ENCODE data around the gene KRTAP10-1.
A peak's percentile ranks its signal among the peaks of the same experiment; 100 is the strongest.
"Not testable (repeated sequence)": the region's sequence is repeated elsewhere in the genome, so short reads cannot be mapped to it uniquely, and the experiment has no call there.

KRTAP10-1 gene

DNA sequence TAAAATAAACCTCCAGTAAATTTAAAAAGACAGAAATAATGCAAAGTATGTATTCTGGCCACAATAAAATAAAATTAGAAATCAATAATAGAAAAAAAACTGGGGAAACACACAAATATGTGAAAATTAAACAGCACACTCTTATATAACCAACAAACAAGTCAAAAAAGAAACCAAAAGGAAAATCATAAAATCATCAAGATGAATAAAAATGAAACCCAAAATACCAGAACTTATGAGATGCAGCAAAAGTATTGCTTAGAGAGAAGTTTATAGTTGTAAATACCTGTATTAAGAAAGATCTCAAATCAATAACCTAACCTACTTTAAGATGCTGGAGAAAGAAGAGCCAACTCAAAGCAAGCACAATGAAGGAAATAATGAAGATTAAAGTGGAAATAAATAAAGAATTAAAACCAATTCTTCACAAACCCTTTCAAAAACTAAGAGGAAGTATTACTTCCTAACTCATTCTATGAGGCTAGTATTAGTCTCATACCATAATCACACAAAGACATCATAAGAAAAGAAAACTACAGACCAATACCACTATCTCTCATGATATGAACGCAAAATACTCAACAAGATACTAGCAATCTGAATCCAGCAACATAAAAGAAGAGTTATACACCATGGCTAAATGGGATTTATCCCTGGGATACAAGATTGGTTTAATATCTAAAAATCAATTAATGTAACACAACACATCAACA, 25.0 kb upstream of the KRTAP10-1 start:
- no peak for DNase-seq
- Mint-ChIP-seq H3K9me3 (peaks cover 0 to 12% of the 10 kb centered on the region in 2 donors), H3K4me3 (peak overlapping the region; percentile 5 to 36), H3K27ac (peak overlapping the region; percentile 82), H3K4me1 (peaks cover 8 to 22% of the 10 kb centered on the region in 2 donors), H3K27me3 (peaks cover 6 to 13% of the 10 kb centered on the region in 2 donors), H3K36me3 (peaks cover 3 to 5% of the 10 kb centered on the region in 2 donors)
- ATAC-seq (replicated peaks): peak; percentile 76 to 87

DNA sequence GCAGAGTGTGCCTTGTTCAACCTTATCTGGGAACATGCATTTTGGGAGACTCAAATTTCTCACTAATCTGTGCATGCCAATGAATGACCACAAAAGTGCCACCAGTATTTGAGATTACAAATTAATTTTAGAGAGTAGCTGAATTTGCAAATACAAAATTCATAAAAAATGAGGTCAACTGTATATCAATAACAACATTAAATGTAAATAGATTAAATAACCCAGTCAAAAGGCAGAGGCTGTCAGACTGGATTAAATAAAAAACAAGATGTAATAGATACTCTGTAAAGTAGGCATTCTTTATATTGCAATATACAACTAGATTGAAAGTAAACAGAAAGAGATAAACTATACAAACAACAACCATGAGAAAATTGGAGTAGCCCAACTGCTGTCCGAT, 24.1 kb upstream of the KRTAP10-1 start:
- H3K9me3 Mint-ChIP-seq: peaks cover 0 to 14% of the 10 kb centered on the region in 2 donors
- H3K36me3 Mint-ChIP-seq: peaks cover 3 to 5% of the 10 kb centered on the region in 2 donors
- H3K27me3 Mint-ChIP-seq: peaks cover under 1 to 14% of the 10 kb centered on the region in 2 donors
- H3K27ac Mint-ChIP-seq: no peak overlapping the region
- H3K4me3 Mint-ChIP-seq: no peak overlapping the region
- ATAC-seq (replicated peaks) (no peak), DNase-seq (no peak)
- peaks cover 8 to 22% of the 10 kb centered on the region in 2 donors for H3K4me1 Mint-ChIP-seq

DNA sequence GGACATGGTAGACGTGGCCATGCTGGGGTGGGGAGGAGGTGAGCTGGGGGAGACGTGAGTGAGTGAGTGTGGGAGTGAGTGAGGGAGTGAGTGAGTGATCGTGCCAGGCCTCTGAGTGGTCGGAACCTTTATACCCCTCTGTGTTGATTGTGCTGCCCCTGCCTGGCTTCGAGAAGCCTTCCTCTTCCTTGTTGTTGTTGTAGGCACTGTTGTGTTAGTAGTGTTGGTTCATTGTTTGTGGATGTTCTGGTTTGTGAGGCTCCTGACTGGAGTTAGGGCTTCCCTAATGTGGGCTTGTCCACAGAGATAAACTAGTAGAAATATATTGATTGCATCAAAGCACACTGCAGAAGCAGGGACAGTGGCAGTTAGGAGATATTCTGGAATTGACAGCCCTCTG, 18.7 kb upstream of the KRTAP10-1 start, which contains the start of gene KRTAP10-3:
KRTAP10-3 (minus strand) TSS at position 101 of the 400 bp plus-strand sequence; CDS start at position 21, 80 bp downstream.
- no peak for ATAC-seq (replicated peaks)
- Mint-ChIP-seq H3K36me3 (peaks cover 3 to 5% of the 10 kb centered on the region in 2 donors), H3K4me1 (peaks cover 3 to 4% of the 10 kb centered on the region in 2 donors), H3K27ac (no peak within 1 kb of the TSS), H3K27me3 (peaks cover 10 to 39% of the 10 kb centered on the region in 2 donors), H3K4me3 (no peak within 1 kb of the TSS), H3K9me3 (peaks cover 0 to 17% of the 10 kb centered on the region in 2 donors)
- DNase-seq: no peak

DNA sequence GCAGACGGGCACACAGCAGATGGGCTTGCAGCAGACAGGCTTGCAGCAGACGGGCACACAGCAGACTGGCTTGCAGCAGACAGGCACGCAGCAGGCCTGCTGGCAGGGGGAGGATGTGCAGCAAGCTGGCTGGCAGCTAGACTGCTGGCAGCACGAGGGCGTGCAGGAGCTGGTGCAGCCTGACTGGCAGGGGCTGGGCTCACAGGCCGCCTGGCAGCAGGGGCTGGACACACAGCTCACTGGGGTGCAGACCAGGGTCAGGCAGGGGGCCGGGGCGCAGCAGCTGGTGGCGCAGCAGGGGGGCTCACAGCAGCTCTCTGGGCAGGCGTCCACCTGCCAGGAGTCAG, 18.3 kb upstream of the KRTAP10-1 start:
- ATAC-seq (replicated peaks); H3K4me1 Mint-ChIP-seq; H3K27ac Mint-ChIP-seq; DNase-seq; H3K36me3 Mint-ChIP-seq; H3K4me3 Mint-ChIP-seq: not testable (repeated sequence)
- peaks cover 0 to 17% of the 10 kb centered on the region in 2 donors for H3K9me3 Mint-ChIP-seq
- peaks cover 12 to 39% of the 10 kb centered on the region in 2 donors for H3K27me3 Mint-ChIP-seq

DNA sequence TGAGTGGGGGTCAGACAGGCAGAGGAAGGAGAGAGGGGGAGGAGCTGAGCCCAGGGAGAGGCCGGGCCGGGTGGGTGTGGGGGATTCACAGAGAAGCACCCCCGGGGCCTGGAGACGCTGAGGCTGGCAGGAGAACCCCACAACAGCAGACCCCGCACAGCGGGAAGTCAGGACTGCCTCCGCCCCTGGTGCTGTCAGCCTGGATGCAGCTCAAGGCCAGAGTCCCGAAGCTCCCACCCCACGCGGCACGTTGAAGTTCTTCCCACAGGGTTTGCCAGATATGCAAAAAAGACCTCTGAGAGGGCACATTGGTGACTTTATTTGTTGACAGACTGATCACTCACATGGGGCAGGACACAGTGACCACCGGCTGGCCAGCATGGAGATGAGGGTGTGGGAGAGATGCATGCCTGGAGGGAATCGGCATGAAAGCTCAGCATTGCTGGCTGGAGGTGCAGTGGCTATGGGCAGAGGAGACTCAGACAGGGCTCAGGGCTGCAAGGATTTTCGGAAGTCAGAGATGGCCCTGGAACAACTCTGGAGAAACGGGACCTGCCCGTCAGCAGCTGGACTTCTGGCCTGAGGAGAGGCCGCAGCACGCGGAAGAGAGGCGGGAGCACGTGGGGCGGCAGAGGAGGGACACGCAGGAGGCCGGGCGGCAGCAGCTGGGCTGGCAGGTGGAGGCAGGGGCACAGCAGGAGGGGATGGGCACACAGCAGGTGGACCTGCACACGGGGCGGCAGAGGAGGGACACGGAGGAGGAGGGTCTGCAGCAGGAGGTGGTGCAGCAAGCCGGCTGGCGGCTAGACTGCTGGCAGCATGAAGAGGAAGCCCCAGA, 17.7 kb upstream of the KRTAP10-1 start:
- Mint-ChIP-seq H3K4me3 (no peak overlapping the region), H3K36me3 (peaks cover 3 to 5% of the 10 kb centered on the region in 2 donors), H3K27me3 (peaks cover 17 to 45% of the 10 kb centered on the region in 2 donors), H3K27ac (no peak overlapping the region), H3K4me1 (peaks cover 3 to 4% of the 10 kb centered on the region in 2 donors), H3K9me3 (peaks cover 0 to 15% of the 10 kb centered on the region in 2 donors)
- ATAC-seq (replicated peaks): peak in 1 of 2 donors; percentile 6
- no peak for DNase-seq

DNA sequence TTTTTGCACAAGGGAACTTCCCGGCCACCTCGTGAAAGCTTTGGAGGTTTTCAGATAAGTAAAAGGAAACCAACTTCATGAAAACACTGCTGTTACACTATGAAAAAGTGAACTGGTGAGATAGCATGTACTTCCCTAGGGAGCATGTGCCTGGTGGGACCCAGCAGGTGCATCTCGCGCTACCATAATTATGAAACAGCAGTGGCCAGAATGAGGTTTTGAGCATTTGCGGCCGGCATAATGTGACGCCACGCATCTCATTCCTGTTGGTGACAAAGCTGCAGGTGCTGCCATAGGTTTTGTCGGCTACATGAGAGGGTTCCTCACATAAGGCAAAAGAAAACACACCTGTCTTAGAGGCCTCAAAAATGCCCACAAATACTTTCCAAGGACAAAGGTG, 16.9 kb upstream of the KRTAP10-1 start:
- peaks cover 2 to 3% of the 10 kb centered on the region in 2 donors for H3K36me3 Mint-ChIP-seq
- peaks cover 0 to 10% of the 10 kb centered on the region in 2 donors for H3K9me3 Mint-ChIP-seq
- H3K27ac Mint-ChIP-seq: no peak overlapping the region
- H3K27me3 Mint-ChIP-seq: peaks cover 22 to 51% of the 10 kb centered on the region in 2 donors
- H3K4me1 Mint-ChIP-seq: peaks cover 3 to 4% of the 10 kb centered on the region in 2 donors
- DNase-seq (peak; percentile 42), ATAC-seq (replicated peaks) (peak; percentile 81 to 96)
- peak overlapping the region in 1 of 2 donors; percentile 26 for H3K4me3 Mint-ChIP-seq

DNA sequence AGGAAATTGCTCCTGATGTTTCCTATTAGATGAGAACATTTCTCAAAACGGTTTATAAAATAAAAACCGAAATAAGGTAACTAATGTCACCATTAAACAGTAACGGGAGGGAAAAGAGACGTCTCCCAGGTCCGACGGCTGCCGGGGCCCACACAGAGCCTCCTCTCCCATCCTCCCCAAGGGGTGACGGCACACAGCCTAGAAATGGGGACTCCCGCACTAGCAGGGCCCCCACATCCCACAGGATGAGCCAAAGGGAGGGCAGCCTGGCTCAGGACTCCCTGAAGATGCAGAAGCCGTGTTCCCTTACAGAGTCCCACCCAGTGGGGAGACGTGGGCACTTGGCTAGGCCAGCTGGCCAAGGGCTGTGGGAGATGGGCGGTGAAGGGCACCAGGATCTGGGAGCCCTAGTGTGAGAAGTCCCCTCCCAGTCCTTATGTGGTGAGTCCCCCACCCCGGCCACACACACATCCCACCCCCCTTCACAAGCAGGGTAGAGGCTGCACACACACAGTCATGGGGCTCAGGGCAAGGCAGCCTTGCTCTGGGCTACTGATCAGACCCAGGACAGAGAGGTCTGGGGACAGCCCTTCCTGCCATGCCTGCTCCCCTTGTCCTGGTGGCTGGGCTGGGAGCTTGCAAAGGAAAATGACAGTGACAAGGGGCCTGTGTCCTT, 15.3 kb upstream of the KRTAP10-1 start:
- ATAC-seq (replicated peaks): no peak
- Mint-ChIP-seq H3K27me3 (peaks cover 38 to 66% of the 10 kb centered on the region in 2 donors), H3K4me1 (peaks cover 4 to 6% of the 10 kb centered on the region in 2 donors), H3K27ac (no peak overlapping the region), H3K9me3 (peaks cover 0 to 5% of the 10 kb centered on the region in 2 donors), H3K4me3 (no peak overlapping the region), H3K36me3 (no peaks in the 10 kb centered on the region)
- DNase-seq: no peak

DNA sequence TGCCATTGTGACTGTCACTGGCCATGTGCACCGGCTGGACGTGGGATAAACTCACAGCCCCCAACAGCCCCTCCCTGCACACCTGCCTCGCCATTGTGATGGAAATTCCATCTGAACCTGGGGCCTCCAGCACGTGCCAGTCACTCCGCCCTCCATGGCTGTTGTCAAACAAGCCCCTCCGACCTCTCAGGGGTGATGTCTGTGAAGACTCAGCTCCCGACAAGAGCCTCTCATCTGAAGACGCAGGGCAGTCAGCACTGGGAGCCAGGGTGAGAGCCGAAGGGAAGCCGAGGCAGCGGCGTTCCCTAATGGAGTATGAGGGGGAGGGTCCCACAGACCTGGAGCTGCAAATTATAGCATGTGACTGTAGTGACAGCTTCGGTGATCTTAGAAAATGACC, 12.7 kb upstream of the KRTAP10-1 start:
- DNase-seq (no peak), ATAC-seq (replicated peaks) (no peak)
- H3K4me1 Mint-ChIP-seq: peaks cover 4 to 10% of the 10 kb centered on the region in 2 donors
- peaks cover 2 to 6% of the 10 kb centered on the region in 2 donors for H3K9me3 Mint-ChIP-seq
- no peak overlapping the region for H3K4me3 Mint-ChIP-seq
- no peak overlapping the region for H3K27ac Mint-ChIP-seq
- H3K27me3 Mint-ChIP-seq: peaks cover 58 to 75% of the 10 kb centered on the region in 2 donors
- peaks cover under 1 to 2% of the 10 kb centered on the region in 2 donors for H3K36me3 Mint-ChIP-seq

DNA sequence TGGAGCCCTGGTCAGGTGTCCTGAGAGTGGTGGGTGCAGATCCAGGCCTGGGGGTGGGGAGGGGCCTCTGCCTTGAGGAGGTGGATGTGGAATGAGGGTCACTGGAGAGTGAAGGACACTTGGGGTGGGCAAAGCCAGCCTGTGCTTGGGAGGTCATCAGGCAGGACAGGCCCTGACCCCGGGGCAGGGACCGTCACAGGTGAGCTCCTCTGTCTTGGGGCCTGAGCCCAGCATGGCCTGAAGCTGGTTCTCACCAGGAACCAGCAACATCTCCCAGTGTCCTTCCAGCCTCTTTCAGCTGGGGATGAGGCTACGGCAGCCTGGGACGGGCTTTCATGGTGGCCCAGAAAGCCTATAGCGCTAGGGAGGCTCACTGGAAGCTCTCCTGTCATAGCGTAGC, 12.1 kb upstream of the KRTAP10-1 start:
- Mint-ChIP-seq H3K36me3 (peaks cover 6 to 7% of the 10 kb centered on the region in 2 donors), H3K9me3 (peaks cover 7 to 9% of the 10 kb centered on the region in 2 donors), H3K4me1 (peaks cover 6 to 11% of the 10 kb centered on the region in 2 donors), H3K27me3 (peaks cover 60 to 76% of the 10 kb centered on the region in 2 donors), H3K27ac (no peak overlapping the region), H3K4me3 (no peak overlapping the region)
- no peak for ATAC-seq (replicated peaks)
- DNase-seq: no peak

DNA sequence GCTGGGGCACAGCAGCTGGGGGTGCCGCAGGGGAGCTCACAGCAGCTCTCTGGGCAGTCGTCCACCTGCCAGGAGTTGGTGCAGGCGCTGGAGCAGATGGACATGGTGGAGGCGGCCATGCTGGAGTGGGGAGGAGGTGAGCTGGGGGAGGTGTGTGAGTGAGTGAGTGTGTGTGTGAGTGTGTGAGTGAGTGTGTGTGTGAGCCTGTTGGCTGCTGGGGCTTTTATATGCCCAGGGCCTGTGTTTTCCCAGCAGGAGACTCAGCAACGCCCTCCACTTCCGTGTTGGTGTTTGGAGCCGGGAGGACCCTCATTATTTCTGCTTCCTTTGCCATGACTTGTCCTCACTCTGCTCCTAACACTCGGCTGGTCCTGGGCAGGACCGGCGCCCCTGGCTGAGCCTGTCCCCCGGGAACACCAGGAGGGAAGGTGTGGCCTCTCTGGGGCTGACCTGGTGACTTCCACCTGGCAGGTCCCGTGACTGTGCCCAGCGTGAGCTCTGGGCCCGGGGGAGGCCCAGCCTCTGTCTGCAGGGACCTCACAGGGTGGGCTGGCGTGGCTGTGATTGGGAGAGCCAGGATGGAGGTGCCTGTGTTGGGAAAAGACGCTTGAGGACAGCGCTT, 11.5 kb upstream of the KRTAP10-1 start, which contains the start of gene KRTAP10-2:
KRTAP10-2 (minus strand) TSS at position 166 of the 622 bp plus-strand sequence; CDS start at position 119, 47 bp downstream.
- no peak for DNase-seq

DNA sequence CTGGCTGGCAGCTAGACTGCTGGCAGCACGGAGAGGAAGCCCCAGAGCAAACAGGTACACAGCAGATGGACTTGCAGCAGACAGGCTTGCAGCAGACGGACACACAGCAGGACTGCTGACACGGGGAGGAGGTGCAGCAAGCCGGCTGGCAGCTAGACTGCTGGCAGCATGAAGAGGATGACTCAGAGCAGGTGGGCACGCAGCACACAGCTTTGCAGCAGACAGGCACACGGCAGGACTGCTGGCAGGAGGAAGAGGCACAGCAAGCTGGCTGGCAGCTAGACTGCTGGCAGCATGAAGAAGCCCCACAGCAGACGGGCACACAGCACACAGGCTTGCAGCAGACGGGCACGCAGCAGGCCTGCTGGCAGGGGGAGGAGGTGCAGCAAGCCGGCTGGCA, 10.8 kb upstream of the KRTAP10-1 start:
- ATAC-seq (replicated peaks) (no peak), DNase-seq (no peak)
- Mint-ChIP-seq H3K4me1 (peaks cover 6 to 9% of the 10 kb centered on the region in 2 donors), H3K4me3 (no peak overlapping the region), H3K27ac (no peak overlapping the region), H3K9me3 (peaks cover 15 to 17% of the 10 kb centered on the region in 2 donors), H3K36me3 (peaks cover 12 to 14% of the 10 kb centered on the region in 2 donors), H3K27me3 (peaks cover 57 to 72% of the 10 kb centered on the region in 2 donors)

More for the DNA sequence above, 11.5 kb upstream of the KRTAP10-1 start, which contains the start of gene KRTAP10-2:
- Mint-ChIP-seq H3K36me3 (peaks cover 12 to 14% of the 10 kb centered on the region in 2 donors), H3K4me1 (peaks cover 6 to 9% of the 10 kb centered on the region in 2 donors), H3K27ac (no peak within 1 kb of the TSS), H3K27me3 (peaks cover 57 to 76% of the 10 kb centered on the region in 2 donors), H3K9me3 (peaks cover 14 to 15% of the 10 kb centered on the region in 2 donors), H3K4me3 (no peak within 1 kb of the TSS)
- ATAC-seq (replicated peaks): no peak

DNA sequence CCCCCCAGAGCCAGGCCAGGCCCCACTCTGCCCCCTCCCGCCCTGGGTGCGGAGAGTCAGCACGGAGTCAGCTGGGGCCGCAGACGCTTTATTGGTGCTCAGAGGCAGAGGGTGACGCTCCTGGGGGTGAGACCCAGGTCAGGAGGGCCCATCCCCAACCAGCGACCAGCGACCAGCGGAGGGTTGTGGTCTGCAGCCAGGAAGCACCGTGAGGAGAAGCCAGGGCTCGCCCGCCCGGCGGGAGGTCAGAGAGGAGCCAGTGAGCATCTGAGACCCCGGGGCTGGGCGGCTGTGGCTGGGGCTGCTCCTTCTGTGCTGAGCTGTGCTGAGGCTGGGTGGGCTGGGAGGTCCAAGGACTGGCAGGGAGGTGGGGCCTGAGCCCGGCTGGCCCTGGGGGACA, 10.3 kb upstream of the KRTAP10-1 start:
- H3K9me3 Mint-ChIP-seq: peaks cover 15 to 22% of the 10 kb centered on the region in 2 donors
- DNase-seq: not testable (repeated sequence)

DNA sequence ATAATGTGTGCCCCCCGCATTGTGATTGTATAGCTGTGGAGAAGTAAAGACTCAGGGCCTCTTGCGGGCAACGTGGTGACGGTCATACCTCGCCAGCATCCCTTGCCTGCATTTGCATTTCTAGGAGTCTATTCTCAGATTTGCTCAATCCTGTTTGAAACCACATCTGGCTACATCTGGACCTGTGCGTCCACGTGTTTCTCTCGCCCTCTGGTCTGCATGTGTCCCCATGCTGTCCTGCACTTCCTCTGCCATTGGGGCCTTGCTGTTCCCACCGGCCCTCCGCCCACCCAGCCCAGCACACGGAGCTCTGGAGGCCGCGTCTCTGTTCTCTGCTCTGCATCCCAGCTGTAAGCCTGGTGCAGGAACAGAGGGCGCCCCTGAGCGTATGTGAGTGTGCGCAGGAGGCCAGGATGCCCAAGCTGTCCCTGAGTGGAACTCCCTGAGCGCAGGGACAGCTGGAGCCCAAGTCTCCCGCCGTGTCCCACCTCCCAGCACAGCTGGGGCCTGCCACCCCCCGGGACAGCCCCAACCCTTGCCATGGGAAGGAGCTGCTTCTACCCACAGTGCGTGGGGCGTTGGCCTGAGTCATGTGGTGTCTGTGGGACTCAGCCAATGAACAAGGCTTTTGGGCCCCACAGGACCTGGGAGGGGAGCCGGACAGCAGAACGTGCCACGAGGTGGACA, 9.7 kb upstream of the KRTAP10-1 start:
- peaks cover 57 to 66% of the 10 kb centered on the region in 2 donors for H3K27me3 Mint-ChIP-seq
- H3K27ac Mint-ChIP-seq: no peak overlapping the region
- H3K4me1 Mint-ChIP-seq: peaks cover 6 to 9% of the 10 kb centered on the region in 2 donors
- H3K36me3 Mint-ChIP-seq: peaks cover 12 to 14% of the 10 kb centered on the region in 2 donors
- no peak for ATAC-seq (replicated peaks)
- H3K9me3 Mint-ChIP-seq: peaks cover 15 to 22% of the 10 kb centered on the region in 2 donors
- DNase-seq: no peak
- no peak overlapping the region for H3K4me3 Mint-ChIP-seq

More for the DNA sequence above, 10.3 kb upstream of the KRTAP10-1 start:
- not testable (repeated sequence) for H3K4me1 Mint-ChIP-seq; H3K4me3 Mint-ChIP-seq; H3K27ac Mint-ChIP-seq; ATAC-seq (replicated peaks)
- Mint-ChIP-seq H3K27me3 (peaks cover 57 to 69% of the 10 kb centered on the region in 2 donors), H3K36me3 (peaks cover 12 to 14% of the 10 kb centered on the region in 2 donors)
